ENCODE data around the gene GKN1.

DNA sequence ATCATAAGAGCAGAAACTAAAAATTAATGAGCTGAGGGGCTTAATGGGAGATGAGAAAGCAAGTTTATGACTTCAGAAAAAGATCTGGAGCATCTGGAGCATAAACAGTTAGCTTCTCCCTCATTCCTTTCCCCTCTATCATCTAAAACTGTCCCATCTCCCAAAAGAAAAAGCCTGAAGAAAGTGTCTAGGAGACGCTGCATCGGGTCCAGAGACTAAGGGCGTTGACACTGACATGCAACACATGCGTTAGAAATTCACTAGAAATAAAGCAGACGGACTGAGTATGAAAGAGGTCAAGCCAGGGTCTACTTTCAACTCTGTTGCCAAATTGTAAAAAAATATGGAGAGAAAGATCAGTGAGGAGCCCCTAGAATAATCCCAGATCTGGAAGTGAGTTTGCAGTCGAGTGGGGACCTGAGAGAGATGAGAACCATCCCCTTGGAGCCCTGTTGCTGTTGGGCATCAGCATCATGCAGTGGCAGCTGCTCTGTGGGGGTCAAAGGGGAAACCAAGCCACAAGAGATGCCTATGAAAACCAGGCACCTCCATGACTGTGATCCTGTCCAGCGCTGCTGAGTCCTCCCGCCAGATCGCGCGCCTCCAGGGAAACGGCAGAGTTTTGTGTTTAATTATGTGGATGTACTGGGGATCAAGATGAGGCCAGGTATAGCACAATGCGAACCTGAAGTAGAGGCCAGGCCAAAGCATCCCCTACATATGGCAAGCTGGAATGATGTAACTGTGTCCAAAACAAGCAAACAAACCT lies 52.4 kb downstream of the GKN1 start:
- TF ChIP-seq CTCF (IDR thresholded peaks at IDR 0.05; ENCODE audit: control extremely low read depth in 1 of 3, insufficient read depth in 1 of 3, low read depth in 1 of 3, low read length in 3 of 3) (no peak), ZNF274 (IDR thresholded peaks at IDR 0.05; ENCODE audit: borderline replicate concordance, extremely low read depth, low read length) (no peak), TCF12 (IDR thresholded peaks at IDR 0.05; ENCODE audit: low read depth, low read length) (no peak), MAX (IDR thresholded peaks at IDR 0.05) (no peak), SP1 (IDR thresholded peaks at IDR 0.05; ENCODE audit: low read depth, low read length) (no peak), CREB1 (IDR thresholded peaks at IDR 0.05) (no peak)
